CD4-positive, alpha-beta T cell (primary cell): ENCODE measurements around the gene RIOK1. TPM values are rescaled to one million over a fixed set of nuclear protein-coding genes. Genes with fewer than 3 reads are reported as not detected.

Experiments
- ATAC-seq: fragments of 200-7000 bp; cut with Tn5 transposase; one replicate; pipeline ENCODE4 v1.10.0; 2022; ENCODE audit warnings: mild to moderate bottlenecking; ENCODE audit not compliant: poor library complexity
- CTCF ChIA-PET: fragments of 350-600 bp; sonication (Branson Sonifier 250); formaldehyde crosslinking; loops from one replicate; lab custom pipeline; 2021; ENCODE audit warnings: antibody characterized with exemption, inconsistent platforms; lab: Charles Lee
- POLR2A ChIA-PET: fragments of 350-600 bp; sonication (Branson Sonifier 250); formaldehyde crosslinking; loops from one replicate; lab custom pipeline; 2021; ENCODE audit warnings: antibody characterized with exemption, inconsistent platforms; lab: Charles Lee
- DNase-seq, 14 experiments: peaks; one replicate each; pipeline ENCODE4 v3.0.0-alpha.2; 2013 to 2020; ENCODE audit warnings: mixed read lengths in 2 of 14
- H3K27ac ChIP-seq, 2 donors: one replicate each; pipeline versions ENCODE4 v1.5.1 to v1.7.0; 2013; ENCODE audit warnings: low read length in 2 of 2, low read depth in 1 of 2, mild to moderate bottlenecking in 1 of 2
- H3K27me3 ChIP-seq, 2 experiments: 1 replicate in 1 of 2; 2 replicates in 1 of 2; pipeline versions ENCODE4 v1.6.1 to v1.7.0; 2013; ENCODE audit warnings: low read length in 2 of 2, control low read depth in 1 of 2, mild to moderate bottlenecking in 1 of 2, moderate library complexity in 1 of 2; ENCODE audit not compliant: insufficient read depth in 2 of 2, control insufficient read depth in 1 of 2
- H3K36me3 ChIP-seq: one replicate; pipeline ENCODE4 v1.6.1; 2013; ENCODE audit warnings: low read length, control low read depth; ENCODE audit not compliant: insufficient read depth
- H3K4me1 ChIP-seq: one replicate; pipeline ENCODE4 v1.6.1; 2013; ENCODE audit warnings: low read length, control low read depth; ENCODE audit not compliant: insufficient read depth
- H3K4me3 ChIP-seq: one replicate; pipeline ENCODE4 v1.5.1; 2013; ENCODE audit warnings: mild to moderate bottlenecking, low read length, moderate library complexity
- H3K9me3 ChIP-seq, 2 experiments: 1 replicate in 1 of 2; 2 replicates in 1 of 2; pipeline versions ENCODE4 v1.6.1 to v1.7.0; 2013; ENCODE audit warnings: low read length in 2 of 2, mild to moderate bottlenecking in 2 of 2, control low read depth in 1 of 2, moderate library complexity in 1 of 2; ENCODE audit not compliant: control insufficient read depth in 1 of 2, insufficient read depth in 1 of 2
- H3K27ac Mint-ChIP-seq: one replicate; pipeline ENCODE4 v1.8.0; 2020; ENCODE audit warnings: mixed read lengths
- H3K27me3 Mint-ChIP-seq: one replicate; pipeline ENCODE4 v1.8.0; 2021; ENCODE audit warnings: mixed read lengths
- H3K36me3 Mint-ChIP-seq: one replicate; pipeline ENCODE4 v1.8.0; 2021; ENCODE audit warnings: low read depth, mixed read lengths
- H3K4me1 Mint-ChIP-seq: one replicate; pipeline ENCODE4 v1.8.0; 2021; ENCODE audit warnings: low read depth, mixed read lengths
- H3K4me3 Mint-ChIP-seq: one replicate; pipeline ENCODE4 v1.8.0; 2020; ENCODE audit warnings: mild to moderate bottlenecking, mixed read lengths
- H3K9me3 Mint-ChIP-seq: one replicate; pipeline ENCODE4 v1.8.0; 2020; ENCODE audit warnings: mixed read lengths
- CTCF ChIP-seq: fragments of 200-600 bp; IDR thresholded peaks from one replicate; pipeline ENCODE4 v1.8.0; 2022; ENCODE audit warnings: antibody characterized with exemption, mild to moderate bottlenecking
- intact Hi-C, 2 experiments: fragments of 100-400 bp; cut with DNase I in 1 of 2; cut with micrococcal nuclease in 1 of 2; formaldehyde crosslinking; loops; one replicate each; pipeline versions ENCODE4 v1.15.1 to v1.9.0; 2023 to 2025; cut with DNase I, micrococcal nuclease
- total RNA-seq, 174 experiments: library from RNA in 2 of 174; stranded (reverse) in 2 of 174; gene quantifications; one replicate each; pipeline ENCODE4 v1.2.3 and lab custom pipeline; 2021 to 2026

The RIOK1 gene
- total RNA-seq, 2 experiments from 2014 or later, result 25.5 to 28.1 TPM

GRCh38 chr6:7421066-7421465, 31.5 kb downstream of the RIOK1 start:
- H3K27ac Mint-ChIP-seq, result no peak overlapping the region
- H3K36me3 ChIP-seq, result peaks cover 25% of the 10 kb centered on the region
- H3K9me3 Mint-ChIP-seq, result no peaks in the 10 kb centered on the region
- no peaks in the 10 kb centered on the region for H3K4me1 ChIP-seq
- CTCF ChIA-PET, result no interaction called here
- H3K27ac ChIP-seq, result no peak overlapping the region
- H3K4me3 ChIP-seq, result no peak overlapping the region
- no peaks in the 10 kb centered on the region for H3K27me3 Mint-ChIP-seq
- H3K9me3 ChIP-seq, result peaks cover 0 to 5% of the 10 kb centered on the region in 2 experiments
- H3K4me1 Mint-ChIP-seq, result no peaks in the 10 kb centered on the region
- POLR2A ChIA-PET, result interaction anchor here (0.5 kb wide), 1 partner anchor 141 kb away, joined by 4 read pairs; no protein-coding TSS in a partner anchor
- TF ChIP-seq CTCF, result no peak
- intact Hi-C loops, result no loop called here
- DNase-seq, result no peak
- H3K4me3 Mint-ChIP-seq, result no peak overlapping the region
- H3K27me3 ChIP-seq, result no peaks in the 10 kb centered on the region
- ATAC-seq, result no peak
- peaks cover 39% of the 10 kb centered on the region for H3K36me3 Mint-ChIP-seq

GRCh38 chr6:7424058-7424457, 34.5 kb downstream of the RIOK1 start:
- H3K9me3 Mint-ChIP-seq, result no peaks in the 10 kb centered on the region

GRCh38 chr6:7424967-7425807, 35.6 kb downstream of the RIOK1 start:
- ChIA-PET CTCF (no interaction called here), POLR2A (no interaction called here)
- Mint-ChIP-seq H3K9me3 (no peaks in the 10 kb centered on the region), H3K27ac (no peak overlapping the region), H3K4me3 (no peak overlapping the region), H3K36me3 (peaks cover 4% of the 10 kb centered on the region), H3K27me3 (no peaks in the 10 kb centered on the region), H3K4me1 (no peaks in the 10 kb centered on the region)
- TF ChIP-seq CTCF, result no peak
- Histone ChIP-seq H3K27me3 (no peaks in the 10 kb centered on the region), H3K9me3 (peaks cover 0 to 5% of the 10 kb centered on the region in 2 experiments), H3K4me1 (no peaks in the 10 kb centered on the region), H3K4me3 (no peak overlapping the region), H3K36me3 (no peaks in the 10 kb centered on the region), H3K27ac (no peak overlapping the region)
- intact Hi-C loops, result no loop called here
- peak in 1 of 14 experiments; percentile 4 for DNase-seq
- no peak for ATAC-seq

More at GRCh38 chr6:7424058-7424457, 34.5 kb downstream of the RIOK1 start:
- Histone ChIP-seq H3K4me3 (no peak overlapping the region), H3K4me1 (no peaks in the 10 kb centered on the region), H3K9me3 (peaks cover 0 to 5% of the 10 kb centered on the region in 2 experiments), H3K36me3 (no peaks in the 10 kb centered on the region), H3K27me3 (no peaks in the 10 kb centered on the region), H3K27ac (no peak overlapping the region)
- Mint-ChIP-seq H3K4me1 (no peaks in the 10 kb centered on the region), H3K27me3 (no peaks in the 10 kb centered on the region), H3K4me3 (no peak overlapping the region), H3K36me3 (peaks cover 12% of the 10 kb centered on the region), H3K27ac (no peak overlapping the region)
- no peak for TF ChIP-seq CTCF
- ChIA-PET POLR2A (no interaction called here), CTCF (interaction anchor here (0.7 kb wide), 1 partner anchor 172 kb away, joined by 3 read pairs; no protein-coding TSS in a partner anchor)
- ATAC-seq, result no peak
- DNase-seq, result no peak
- intact Hi-C loops, result no loop called here
